SW 1271 (cell line): ENCODE data around the gene PRXL2B.

Experiments used
- DNase-seq, 2 experiments: peaks; one replicate each; lab custom pipeline; 2025; lab: John Stamatoyannopoulos, UW

PRXL2B gene

GRCh38 chr1:2585318-2586092, 1.1 kb upstream of the PRXL2B start:
- DNase-seq, result peak in 1 of 2 experiments; percentile 21

- no peak for DNase-seq
These were observed 688 bp downstream of the PRXL2B start for GRCh38 chr1:2587071-2587859.

- no peak for DNase-seq
These were observed 1.4 kb downstream of the PRXL2B start for GRCh38 chr1:2587860-2588571.

GRCh38 chr1:2588661-2589430, 2.3 kb downstream of the PRXL2B start:
- DNase-seq, result no peak

- DNase-seq, result no peak
These were observed 3.1 kb downstream of the PRXL2B start for GRCh38 chr1:2589431-2590232.

- no peak for DNase-seq
These were observed 3.9 kb downstream of the PRXL2B start for GRCh38 chr1:2590233-2591141.

- DNase-seq, result no peak
These were observed 4.6 kb downstream of the PRXL2B start for GRCh38 chr1:2591233-2591580.

- no peak for DNase-seq
These were observed 5.1 kb downstream of the PRXL2B start for GRCh38 chr1:2591581-2592261.

GRCh38 chr1:2592672-2593071, 6.1 kb downstream of the PRXL2B start:
- no peak for DNase-seq

- DNase-seq, result no peak
These were observed 6.8 kb downstream of the PRXL2B start for GRCh38 chr1:2593251-2593878.

GRCh38 chr1:2594001-2594640, 7.5 kb downstream of the PRXL2B start:
- no peak for DNase-seq

- DNase-seq, result no peak
These were observed 8.1 kb downstream of the PRXL2B start for GRCh38 chr1:2594641-2595131.

GRCh38 chr1:2595261-2595811, 8.8 kb downstream of the PRXL2B start:
- DNase-seq, result no peak

GRCh38 chr1:2595812-2596529, 9.4 kb downstream of the PRXL2B start:
- DNase-seq, result no peak

GRCh38 chr1:2596530-2597333, 10.2 kb downstream of the PRXL2B start:
- no peak for DNase-seq
